H1 (cell line): ENCODE results near the gene LLPH. TPM values are rescaled to one million over a fixed set of nuclear protein-coding genes. Genes with fewer than 3 reads are reported as not detected.

Experiments
- JUND ChIP-seq: IDR thresholded peaks from 2 replicates; pipeline ENCODE4 v1.6.1; 2011; ENCODE audit warnings: mild to moderate bottlenecking, improper control_type of control experiment, low read length
- RFX5 ChIP-seq: IDR thresholded peaks from 2 replicates; pipeline ENCODE4 v1.6.1; 2011; ENCODE audit warnings: low read depth, low read length, improper control_type of control experiment, borderline replicate concordance
- polyA plus RNA-seq, 7 experiments: library from polyadenylated mRNA; depleted of rRNA in 3 of 7; stranded (reverse) in 5 of 7; unstranded in 2 of 7; fragments of >200 nt in 5 of 7; fragments of 200-250 nt in 2 of 7; gene quantifications; 1 replicate in 5 of 7; 2 replicates in 1 of 7; 4 replicates in 1 of 7; pipeline versions ENCODE4 v1.2.1 to v1.2.3, GENCODE V29; 2011 to 2013; ENCODE audit warnings: missing spikeins in 2 of 7, mixed read lengths in 2 of 7
- total RNA-seq: library from RNA; stranded (reverse); fragmentation: NEBNext Ultra II Directional; extraction: Animal tissue kit (Norgen Biotek cat#: 25700); gene quantifications from 2 replicates; pipeline ENCODE4 v1.2.1, GENCODE V29; 2021
- TF ChIP-seq, protein P1 (sequence below): IDR thresholded peaks from 2 replicates; pipeline ENCODE4 v1.6.1; 2011; ENCODE audit warnings: low read length, improper control_type of control experiment

The LLPH gene
- total and polyA plus RNA-seq, 2 of the 8 experiments (the other 6 are each of a cell fraction or from before 2014, with no cell fraction given), result 2.3 to 31.3 TPM

DNA sequence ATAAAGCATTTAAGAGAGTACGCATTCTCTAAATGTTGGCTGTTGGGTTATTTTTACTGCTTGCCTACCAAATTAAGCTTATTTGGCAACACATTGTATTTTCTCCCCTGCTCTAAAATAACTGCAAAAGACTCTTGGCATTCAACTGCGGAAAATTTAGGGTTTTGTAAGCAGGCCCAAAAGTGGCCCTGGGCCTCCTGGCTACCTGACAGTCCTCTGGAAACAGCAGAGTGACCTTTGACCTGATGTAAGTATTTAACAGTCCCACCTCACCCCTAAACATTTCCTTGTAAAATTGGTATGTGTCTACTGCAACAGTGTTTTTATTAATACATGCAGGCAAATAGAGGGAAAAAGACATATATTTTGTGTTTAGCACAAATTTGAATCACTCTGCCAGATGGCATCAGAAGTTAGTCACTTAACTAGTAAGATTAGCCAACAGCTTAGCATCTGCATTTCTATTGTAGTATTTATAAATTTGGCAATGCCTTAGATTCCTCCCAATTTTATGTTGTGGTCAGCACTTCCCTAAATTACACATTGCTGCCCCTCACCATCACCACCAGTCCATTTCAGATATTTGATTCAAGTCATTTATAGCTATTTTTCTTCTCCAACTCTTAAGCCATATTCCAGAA is 11.2 kb downstream of the LLPH start (continued):
- TF ChIP-seq, protein P1, sequence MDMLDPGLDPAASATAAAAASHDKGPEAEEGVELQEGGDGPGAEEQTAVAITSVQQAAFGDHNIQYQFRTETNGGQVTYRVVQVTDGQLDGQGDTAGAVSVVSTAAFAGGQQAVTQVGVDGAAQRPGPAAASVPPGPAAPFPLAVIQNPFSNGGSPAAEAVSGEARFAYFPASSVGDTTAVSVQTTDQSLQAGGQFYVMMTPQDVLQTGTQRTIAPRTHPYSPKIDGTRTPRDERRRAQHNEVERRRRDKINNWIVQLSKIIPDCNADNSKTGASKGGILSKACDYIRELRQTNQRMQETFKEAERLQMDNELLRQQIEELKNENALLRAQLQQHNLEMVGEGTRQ, result no peak
- no peak for TF ChIP-seq JUND
- TF ChIP-seq RFX5, result no peak
- TF ChIP-seq, all 59 proteins: peak for 0
